Left cardiac atrium (tissue), 4 donors: ENCODE results near the gene SATL1. TPM values are rescaled to one million over a fixed set of nuclear protein-coding genes. Genes with fewer than 3 reads are reported as not detected.
"Not testable (repeated sequence)": the region's sequence is repeated elsewhere in the genome, so short reads cannot be mapped to it uniquely, and the experiment has no call there.

Experiments
- ATAC-seq, 2 donors: fragments of 200-7000 bp; cut with Tn5 transposase; one replicate each; pipeline ENCODE4 v1.9.1; 2020; ENCODE audit warnings: mild to moderate bottlenecking in 2 of 2, moderate library complexity in 2 of 2
- DNase-seq: peaks from one replicate; pipeline ENCODE4 v3.0.0-alpha.2; 2020
- intact Hi-C, 2 donors: fragments of 100-400 bp; cut with DNase I; formaldehyde crosslinking; loops; one replicate each; pipeline versions ENCODE4 v1.14.1 to v1.15.1; 2022 to 2023
- total RNA-seq, 2 donors: library from RNA; stranded (reverse); fragmentation: NEBNext Ultra II Directional; extraction: Animal tissue kit (Norgen Biotek cat#: 25700); gene quantifications; one replicate each; pipeline ENCODE4 v1.2.1, GENCODE V29; 2021
- donor health status: DM: no; HTN: yes; CAD: no.
- donor health status: DM: no; HTN: yes; CAD: no; lungs with severe emphysema.
- donor health status: DM: yes; HTN: yes; CAD: no.
- donor health status: Dilated cardiomyopathy.

Gene SATL1
- total RNA-seq, 2 donors from 2014 or later, result 0.10 to 0.12 TPM

DNA sequence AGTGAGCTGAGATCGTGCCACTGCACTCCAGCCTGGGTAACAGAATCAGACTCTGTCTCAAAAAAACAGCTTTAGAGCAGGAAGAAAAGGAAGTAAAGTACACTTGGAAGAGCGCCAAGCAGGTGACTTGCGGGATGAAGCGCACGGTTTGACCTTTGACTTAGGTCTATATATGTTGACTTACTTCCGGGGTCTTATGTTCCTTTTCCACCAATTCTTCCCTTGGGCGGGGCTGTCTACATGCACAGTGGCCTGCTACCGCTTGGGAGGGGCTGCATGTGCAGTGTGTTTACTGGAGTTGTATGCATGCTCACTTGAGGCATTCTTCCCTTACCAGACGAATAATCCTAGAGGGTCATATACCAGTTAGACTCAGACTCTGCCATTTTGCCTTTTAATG lies 131.3 kb downstream of the SATL1 start:
- DNase-seq (no peak), ATAC-seq (no peak)
- intact Hi-C loops, result no loop called here

DNA sequence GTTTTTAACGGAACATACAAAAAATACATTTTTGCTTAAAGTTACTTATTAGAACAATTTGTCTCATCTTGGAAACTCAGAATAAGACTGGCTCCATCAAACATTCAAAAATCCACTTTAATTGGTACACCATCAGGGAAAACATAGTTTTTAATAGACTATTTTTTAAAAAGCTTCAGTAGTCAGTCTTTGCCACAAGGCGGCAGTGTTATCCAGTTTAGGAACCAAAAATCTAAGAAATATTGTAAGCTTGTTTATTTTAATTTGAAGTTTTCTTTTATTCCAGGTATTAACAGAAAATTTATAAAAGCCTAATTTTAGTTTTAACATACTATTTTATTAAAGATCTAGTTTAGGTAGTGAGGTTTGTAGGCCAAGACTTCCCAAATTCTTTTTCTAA lies 132.2 kb downstream of the SATL1 start:
- intact Hi-C loops, result loop anchor here in 1 of 2 donors (2.0 kb wide), 1 partner anchor 433 kb away; no protein-coding TSS in a partner anchor
- no peak for ATAC-seq
- no peak for DNase-seq

DNA sequence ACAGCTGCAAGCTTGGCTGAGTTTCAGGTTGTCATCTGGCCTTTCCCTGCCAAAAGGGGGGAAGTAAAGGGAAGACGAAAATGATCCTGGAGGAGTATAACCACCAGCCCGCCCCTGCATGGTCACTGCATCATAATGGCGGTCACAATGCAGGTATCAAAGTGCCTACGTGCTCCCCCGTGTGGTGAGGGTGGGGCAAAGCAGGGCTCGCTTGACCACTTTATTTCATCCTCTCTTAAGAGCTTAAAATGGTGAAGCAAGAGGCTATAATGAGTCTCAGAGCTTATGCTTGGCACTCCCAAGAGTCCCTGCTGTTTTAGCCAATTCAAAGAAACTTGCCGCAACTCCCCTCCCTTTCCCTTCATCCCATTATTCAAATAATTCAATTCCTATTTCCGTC lies 134.3 kb downstream of the SATL1 start:
- DNase-seq (no peak), ATAC-seq (no peak)
- intact Hi-C loops, result loop anchor here in 1 of 2 donors (10.0 kb wide), 1 partner anchor 436 kb away; no protein-coding TSS in a partner anchor

DNA sequence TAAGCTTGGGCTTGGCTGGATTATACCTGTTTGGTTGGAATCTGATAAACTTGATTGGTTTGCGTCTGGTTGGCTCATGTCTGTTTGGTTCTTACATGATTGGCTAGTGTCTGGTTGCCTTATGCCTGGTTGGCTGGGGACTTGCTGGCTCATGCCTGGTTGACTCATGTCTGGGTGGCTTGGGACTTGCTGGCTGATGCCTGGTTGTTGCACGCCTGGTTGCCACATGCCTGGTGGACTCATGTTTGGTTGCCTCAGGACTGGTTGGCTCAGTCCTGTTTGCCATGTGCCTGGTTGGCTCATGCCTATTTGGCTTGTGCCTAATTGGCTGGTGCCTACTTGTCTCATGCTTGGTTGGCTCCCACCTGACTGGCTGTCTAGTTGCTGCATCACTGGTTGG lies 135.4 kb downstream of the SATL1 start:
- intact Hi-C loops, result loop anchor here in 1 of 2 donors (10.0 kb wide), 1 partner anchor 437 kb away; no protein-coding TSS in a partner anchor
- no peak for ATAC-seq
- no peak for DNase-seq

DNA sequence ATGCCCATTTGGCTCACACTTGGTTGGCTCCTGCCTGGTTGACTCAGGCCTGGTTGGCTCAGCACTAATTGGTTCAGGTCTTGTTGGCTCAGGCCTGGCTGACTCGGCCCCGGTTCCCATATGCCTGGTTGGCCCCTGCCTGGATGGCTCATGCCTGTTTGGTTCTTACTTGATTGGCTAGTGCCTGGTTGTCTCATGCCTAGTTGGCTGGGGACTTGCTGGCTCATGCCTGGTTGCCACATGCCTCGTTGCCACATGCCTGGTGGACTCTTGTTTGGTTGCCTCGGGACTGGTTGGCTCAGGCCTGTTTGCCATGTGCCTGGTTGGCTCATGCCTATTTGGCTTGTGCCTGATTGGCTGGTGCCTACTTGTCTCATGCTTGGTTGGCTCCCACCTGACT lies 136.2 kb downstream of the SATL1 start:
- intact Hi-C loops, result loop anchor here in 1 of 2 donors (10.0 kb wide), 1 partner anchor 437 kb away; no protein-coding TSS in a partner anchor
- DNase-seq, result no peak

DNA sequence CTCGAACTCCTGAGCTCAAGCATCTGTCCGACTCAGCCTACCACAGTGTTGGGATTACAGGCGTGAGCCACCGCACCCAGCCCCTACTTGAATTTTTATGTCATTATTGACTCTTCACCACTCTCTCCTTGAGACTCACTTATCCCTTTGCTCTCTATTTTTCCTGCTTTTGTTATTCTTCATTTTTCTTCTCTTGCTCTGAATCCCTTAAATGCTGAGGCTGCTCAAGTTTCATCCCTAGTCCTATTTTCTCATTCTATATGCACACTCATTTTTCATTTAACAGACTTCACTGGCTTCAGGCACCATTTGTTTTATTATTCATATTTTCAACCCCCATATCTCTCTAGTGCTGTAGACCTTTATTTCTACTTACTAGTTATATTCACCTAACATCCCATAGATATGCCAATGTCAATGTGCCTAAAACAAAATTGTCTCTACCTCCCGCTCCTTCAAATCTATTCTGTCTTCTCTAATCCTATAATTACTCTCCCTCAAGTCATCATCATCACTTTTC lies 154.2 kb downstream of the SATL1 start:
- intact Hi-C loops, result no loop called here
- DNase-seq (no peak), ATAC-seq (no peak)

More for the DNA sequence above, 136.2 kb downstream of the SATL1 start:
- no peak for ATAC-seq

DNA sequence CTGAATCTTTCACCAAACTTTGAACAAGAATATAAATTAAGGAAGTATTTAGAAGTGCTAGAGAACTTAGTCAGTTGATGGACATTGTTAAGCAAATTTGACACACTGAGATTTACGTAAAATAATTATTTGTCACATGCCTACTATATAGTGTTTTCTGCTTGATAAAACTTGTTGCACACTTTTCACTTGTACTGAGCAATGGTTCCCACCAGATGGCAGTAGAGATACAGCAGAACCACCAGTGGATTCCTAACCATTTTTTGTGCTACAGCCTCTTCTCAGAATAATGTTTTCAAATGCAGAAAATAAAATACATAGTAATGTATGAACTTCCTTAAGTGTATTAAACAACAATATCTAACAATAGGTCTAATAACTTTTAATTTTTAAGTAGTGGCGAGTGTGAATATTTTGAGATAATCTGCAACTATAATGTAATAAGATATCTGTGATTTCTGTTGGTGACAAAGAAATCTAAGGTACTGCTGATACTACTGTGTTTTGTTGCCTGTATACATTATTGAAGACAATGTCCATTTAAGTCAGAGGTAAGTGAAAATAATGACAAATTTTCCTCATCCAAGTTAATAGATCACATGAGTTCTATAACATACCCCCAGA lies 158.7 kb downstream of the SATL1 start:
- DNase-seq (no peak), ATAC-seq (no peak)
- intact Hi-C loops, result no loop called here

DNA sequence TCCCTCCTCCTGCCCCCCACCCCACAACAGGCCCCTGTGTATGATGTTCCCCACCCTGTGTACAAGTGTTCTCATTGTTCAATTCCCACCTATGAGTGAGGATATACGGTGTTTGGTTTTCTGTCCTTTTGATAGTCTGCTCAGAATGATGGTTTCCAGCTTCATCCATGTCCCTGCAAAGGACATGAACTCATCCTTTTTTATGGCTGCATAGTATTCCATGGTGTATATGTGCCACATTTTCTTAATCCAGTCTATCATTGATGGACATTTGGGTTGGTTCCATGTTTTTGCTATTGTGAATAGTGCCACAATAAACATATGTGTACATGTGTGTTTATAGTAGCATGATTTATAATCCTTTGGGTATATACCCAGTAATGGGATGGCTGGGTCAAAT lies 166.3 kb downstream of the SATL1 start:
- intact Hi-C loops, result not testable (repeated sequence)

DNA sequence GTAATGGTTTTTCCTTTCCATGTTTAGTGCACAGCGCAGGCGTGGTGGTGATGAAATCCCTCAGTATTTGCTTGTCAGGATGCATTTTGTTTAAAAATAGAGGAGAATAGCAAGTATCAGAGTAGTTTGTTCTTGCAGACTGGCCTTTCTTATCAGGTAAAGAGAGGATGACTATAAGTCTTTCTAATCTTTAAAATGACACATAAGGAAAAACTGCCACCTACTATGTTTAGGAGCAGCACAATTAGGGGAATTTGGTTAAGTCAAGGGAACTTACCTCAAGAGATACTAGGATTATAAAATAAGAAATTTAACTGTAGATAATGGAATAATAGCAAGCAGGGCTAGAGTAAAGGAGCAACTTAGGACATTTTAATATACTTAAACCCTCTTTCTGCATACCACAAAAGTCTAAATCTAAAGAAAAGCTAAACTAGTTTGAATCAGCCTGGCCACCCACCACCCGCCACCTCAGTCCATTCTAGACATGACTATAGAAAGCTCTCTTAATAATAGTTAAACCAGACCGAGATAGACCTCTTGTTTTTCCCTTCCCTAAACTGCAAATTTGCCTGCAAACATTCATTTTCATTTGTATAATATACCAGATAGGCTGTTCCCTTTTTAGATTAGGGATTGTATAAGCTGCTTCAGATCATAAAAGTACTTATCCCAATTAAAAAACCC lies 177.9 kb downstream of the SATL1 start:
- intact Hi-C loops, result no loop called here
- DNase-seq (no peak), ATAC-seq (no peak)

More for the DNA sequence above, 166.3 kb downstream of the SATL1 start:
- ATAC-seq, DNase-seq: not testable (repeated sequence)

DNA sequence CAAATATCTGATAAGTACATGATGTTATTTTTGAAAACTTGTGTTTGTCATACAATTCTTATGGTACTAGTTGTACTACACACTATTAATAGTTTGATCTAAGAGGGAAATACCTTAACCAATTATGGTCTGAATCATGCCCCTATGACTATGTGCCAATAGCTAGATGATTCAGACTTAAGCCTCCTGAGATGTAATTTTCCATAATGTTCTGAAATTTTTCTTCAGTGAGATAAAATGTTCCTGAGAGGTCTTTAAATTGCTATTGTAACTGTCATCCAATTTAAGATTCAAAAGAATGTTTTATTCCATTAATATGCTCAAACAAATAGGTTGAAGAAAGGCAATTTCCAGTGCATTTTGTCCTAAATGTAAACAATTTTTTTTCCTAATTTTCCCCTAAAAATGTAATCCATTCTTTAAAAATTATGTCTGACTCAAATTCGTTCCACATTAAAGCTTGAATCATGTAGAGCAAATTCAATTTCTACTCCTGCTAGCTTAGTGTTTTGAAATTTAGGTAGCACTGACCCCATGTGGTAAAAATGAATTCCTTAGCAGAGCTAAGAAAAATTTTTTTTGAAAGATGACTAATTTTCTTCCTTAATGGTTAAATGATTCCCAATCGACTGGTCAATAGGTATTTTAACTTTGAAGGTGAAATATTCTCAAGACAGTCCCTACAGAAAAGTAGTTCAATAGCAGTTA lies 190.8 kb downstream of the SATL1 start:
- ATAC-seq (peak in 1 of 2 donors; percentile 46), DNase-seq (no peak)
- intact Hi-C loops, result loop anchor here in 1 of 2 donors (5.0 kb wide), 1 partner anchor 325 kb away; no protein-coding TSS in a partner anchor

DNA sequence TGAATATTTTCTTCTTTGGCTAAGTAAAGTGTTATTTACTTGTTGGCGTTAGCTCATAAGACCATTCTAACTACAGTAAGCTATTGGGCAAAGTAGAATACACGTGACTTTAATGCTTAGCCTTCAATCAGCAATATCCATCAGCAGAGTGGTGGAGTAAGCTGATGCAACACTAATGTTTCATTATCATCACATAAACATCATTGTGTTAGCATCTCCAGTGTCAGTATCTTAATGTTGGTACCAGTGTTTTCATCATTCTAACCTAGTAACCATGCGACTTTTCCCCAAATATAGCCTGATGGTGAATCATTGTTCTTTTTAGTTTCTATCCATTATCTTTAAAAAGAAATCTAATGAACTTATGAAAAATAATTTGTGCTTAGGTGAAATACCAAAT lies 191.4 kb downstream of the SATL1 start:
- DNase-seq, result no peak
- intact Hi-C loops, result loop anchor here in 1 of 2 donors (5.0 kb wide), 1 partner anchor 325 kb away; no protein-coding TSS in a partner anchor
- no peak for ATAC-seq

DNA sequence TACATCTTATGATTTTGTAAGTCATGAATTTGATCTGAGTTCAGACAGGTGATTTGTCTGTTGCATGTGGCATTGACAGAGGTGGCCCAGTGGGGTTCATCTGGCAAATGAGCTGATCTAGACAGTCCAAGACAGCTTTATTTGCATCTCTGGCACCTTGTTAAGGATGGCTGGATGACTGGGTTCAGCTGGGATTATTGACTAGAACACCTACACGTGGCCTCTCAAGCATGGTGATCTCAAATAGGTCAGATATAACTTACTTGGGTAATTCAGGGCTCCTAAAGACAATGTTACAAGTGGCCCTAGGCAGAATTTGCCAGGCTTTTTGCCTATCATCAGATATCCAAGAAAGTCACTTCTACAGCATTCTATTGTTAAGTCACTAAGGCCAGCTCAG lies 192.0 kb downstream of the SATL1 start:
- DNase-seq (no peak), ATAC-seq (no peak)
- intact Hi-C loops, result loop anchor here in 1 of 2 donors (5.0 kb wide), 1 partner anchor 324 kb away; no protein-coding TSS in a partner anchor

Other genes with a start within 250 kb of the SATL1 start
- 10 to 100 TPM; 34.3 to 41.8 TPM for gene APOOL, start 239.9 kb downstream of the SATL1 start, total RNA-seq
- 1 to 10 TPM; 3.1 to 5.4 TPM for gene ZNF711, start 212 bp upstream of the SATL1 start, total RNA-seq
- 10 to 100 TPM; 17.1 to 19.5 TPM for gene POF1B, start 135.9 kb upstream of the SATL1 start, total RNA-seq